NCI-H1436 (cell line): Measurements from ENCODE around the gene LNX2.
A peak's percentile ranks its signal among the peaks of the same experiment; 100 is the strongest.

Experiments
- DNase-seq: peaks from one replicate; lab custom pipeline; 2025; lab: John Stamatoyannopoulos, UW

The LNX2 gene

DNA sequence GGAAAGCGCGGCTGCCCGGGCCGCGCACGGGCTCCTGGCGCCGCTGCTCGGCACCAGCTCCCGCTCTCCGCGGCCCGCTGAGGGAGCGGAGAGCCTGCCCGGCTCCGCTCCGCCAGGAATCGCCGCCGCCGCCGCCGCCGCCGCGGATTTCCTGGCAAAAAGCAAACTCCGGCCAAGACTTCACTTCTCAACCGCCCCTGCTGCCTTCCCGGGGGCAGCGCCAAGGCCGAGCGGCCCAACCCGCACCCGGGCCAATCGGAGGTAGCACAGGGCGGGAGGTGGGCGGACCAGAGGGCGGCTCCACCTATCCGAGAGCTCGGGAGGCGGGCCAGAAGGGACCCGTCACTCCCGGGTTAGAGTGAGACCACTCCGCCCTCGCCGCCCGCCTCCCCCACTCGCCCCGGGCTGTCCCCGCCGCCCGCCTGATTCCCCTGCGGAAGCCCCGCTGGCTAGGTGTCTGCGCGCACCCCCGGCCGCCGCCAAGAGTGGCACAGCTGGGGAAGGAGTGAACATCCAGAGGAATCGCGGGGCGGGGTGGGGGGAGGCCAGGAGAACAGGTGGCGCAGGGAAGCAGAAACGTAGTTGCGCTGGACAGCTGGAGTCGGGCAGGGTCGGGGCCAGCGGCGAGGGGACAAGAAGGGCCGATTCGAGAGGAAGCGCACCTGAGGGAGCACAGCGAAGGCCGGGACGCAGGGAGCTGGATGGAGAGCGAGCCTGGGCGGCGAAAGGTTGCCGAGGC, at the start of gene LNX2:
Gene LNX2, minus strand, starts transcription at position 153 of the 739 bp plus-strand sequence. CDS start 38,826 bp downstream, outside the sequence.
- DNase-seq: peak; percentile 86

DNA sequence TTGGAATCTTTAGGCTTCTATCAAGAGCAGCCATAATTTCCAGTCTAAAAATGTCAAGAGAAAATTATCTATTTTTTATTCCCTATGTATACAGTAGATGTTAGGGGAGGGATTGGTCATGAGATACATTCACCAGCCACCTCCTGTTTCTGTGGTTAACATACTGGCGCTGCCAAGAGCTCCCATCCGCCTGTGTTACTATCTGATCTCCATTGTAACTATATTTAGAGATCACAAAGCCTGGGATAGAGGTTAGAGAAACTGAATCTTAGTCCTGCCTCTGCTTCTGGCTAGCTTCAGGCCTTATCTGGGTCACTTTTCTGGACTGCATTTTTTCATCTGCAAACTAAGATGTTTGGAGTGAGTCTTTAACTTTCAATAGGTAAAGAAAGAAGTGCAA, 47.6 kb upstream of the LNX2 start:
- no peak for DNase-seq

DNA sequence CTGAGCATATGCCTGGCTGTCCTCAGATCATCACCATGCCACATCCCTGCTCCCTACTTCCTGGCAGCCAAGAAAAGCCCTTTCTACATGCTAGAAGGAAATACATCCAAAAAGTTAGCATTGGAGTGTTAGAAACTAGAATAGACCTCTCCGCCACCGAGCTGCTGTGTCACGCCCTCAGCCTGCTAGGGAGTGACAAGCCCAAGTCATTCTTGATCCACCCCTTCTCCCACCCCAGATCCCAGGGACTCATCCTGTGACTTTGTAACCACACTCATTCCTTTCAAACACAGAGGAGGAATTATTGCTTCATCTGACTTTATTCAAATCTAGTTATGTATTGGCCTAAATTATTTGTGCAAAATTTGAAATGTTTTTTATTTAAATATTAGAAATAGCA, 46.6 kb upstream of the LNX2 start:
- no peak for DNase-seq

DNA sequence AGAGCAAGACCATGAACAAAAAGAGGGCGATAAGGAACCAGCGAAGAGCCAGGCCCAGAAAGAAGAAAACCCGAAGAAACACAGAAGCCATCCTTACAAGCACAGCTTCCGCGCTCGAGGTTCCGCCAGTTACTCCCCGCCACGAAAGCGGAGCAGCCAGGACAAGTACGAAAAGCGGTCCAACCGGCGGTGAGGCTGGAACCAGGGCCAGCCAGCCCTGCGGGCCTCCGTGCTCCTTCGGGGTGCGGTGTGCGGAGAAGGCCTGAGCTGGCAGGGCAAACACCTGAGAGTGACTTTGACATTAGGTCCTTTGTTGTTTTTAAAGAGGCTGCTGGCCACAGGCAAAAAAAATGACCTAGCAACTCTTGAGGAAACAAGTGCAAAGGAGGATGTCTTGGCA, 45.4 kb upstream of the LNX2 start:
- DNase-seq: no peak

DNA sequence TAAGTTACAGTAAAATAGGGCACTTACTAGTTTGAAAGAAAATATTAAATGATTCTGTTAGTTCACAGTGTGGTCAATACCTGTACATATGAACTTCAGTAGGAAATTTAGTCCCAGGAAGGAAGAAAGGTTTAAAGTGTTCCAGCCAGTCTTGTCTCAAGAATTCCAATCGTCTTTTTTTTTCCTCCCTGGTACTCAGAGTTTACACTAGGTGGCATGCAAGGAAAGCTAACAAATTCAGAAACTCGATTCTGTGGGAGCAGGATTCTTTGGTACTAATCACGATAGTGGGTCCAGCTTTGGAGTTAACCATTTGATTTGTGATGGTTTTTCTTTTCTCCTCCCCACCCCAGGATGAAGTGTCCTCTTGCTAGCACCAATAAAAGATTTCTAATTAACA, 45.0 kb upstream of the LNX2 start:
- DNase-seq: no peak

DNA sequence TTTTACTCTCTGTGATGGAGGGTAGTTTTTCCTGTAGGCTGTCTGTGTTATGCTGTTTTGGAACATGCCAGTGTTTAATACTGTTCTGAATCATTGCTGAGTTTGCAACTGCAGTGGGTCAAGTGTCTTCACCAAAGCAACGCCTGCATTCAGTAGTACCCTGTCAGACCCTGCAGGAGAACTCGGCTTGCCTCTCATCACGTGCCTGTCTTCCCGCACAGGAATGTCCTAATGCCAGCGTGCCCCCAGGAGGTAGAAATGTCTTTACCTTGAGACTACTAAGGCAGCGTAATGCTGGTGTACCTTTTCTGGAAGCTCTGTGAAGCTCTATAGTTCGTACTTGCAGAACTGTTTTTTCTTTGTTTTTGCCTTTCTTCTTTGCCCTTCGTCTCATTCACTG, 43.6 kb upstream of the LNX2 start:
- DNase-seq: no peak

DNA sequence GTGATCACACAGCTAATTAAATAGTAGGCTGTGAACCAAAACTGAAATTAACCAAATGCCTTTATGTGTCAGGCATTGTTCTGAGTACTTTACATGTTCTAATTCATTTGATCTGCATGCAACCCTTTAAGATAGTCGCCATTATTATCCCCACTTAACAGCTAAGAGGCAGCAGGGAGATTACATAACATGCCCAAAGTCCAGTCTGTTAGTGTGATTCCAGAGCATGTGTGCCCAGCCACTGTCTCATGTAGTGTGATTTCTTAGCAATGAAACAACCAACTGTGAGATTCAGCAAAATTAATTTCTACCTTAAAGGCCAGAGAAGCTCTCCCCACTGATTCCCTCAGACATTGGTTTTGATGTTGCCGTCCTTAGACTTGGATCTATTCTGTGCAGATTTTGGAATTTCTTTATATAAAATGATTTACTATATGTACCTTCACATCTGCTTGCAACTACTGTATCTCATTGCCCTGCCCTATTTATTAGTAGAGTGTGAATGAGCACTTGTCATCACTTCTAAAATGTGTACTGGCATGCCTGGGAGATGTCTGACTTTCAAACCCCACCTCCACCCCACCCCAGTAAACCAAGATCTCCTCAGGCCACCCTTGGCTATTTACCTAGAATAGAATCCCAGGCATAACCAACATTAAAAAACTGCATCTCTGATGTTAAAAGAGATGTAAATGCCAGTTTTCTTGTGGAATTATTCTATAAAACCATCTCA, 42.6 kb upstream of the LNX2 start:
- no peak for DNase-seq

DNA sequence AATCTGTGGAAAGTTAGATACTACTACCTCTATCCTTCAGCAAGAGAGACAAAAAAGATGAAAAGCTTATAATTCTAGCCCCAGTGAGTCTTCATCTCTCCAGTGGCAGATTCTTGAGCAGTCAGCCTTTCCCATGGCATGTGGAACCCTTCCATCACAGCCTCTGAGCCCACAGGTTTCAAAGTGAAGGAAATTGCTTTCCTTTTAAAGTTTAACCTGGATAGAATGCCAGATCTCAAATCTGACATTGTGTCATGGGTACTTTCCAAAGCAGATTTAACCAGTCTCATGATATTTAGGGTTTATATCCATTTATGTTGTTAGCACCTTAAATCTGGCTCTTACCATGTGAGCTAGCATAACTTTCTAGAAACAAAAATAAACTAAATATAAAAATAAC, 40.7 kb upstream of the LNX2 start:
- DNase-seq: no peak

DNA sequence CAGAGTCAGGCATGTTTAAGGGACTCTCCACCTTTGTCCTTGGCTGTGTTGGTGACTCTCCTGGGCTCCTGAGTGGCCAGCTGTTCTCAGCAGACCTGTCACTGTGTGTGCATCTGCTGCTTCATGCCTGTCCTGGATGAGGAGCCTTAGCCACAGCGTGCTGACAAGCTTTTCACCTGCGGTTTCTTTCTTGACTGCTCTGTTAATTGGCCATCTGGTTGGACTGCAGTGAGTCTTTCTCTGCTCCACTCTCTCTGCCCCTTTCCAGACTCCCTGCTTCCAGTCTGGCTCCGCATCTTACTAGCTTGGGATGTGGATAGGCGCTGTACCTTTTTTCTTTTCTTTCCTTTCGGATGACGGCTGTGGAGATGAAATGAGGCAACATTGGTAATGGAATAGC, 40.2 kb upstream of the LNX2 start:
- no peak for DNase-seq

DNA sequence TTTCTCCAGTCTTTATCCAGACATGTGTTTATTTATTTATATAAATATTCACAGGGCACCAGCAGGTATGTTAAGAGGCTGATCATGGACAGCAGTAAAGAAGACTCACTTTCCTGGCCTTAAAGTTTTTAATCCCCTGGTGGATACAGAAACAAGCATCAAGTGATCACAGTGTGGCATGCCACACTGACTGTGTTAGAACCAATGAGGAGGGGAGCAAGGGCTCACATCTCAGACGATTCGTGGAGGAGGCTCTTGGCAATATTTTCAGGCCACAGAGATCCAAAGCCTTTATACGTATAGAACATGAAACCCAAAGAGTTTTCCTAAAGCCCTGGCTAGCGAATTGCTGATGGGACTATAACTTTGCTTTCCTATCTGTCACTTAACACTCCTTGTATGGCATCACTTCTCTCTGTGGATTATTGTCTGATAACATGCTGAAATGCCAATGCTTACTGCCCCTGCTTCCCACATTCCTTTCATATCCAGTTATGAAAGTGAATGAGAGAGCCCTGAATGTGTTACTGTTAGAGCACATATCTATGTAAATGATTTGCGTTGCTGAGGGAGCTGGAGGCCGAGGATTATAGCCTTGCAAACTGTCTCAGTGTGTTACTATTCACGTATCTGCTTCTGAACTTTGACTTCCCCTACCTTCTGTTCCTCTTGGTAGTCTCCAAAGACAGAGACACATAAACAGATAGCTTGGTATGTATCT, 39.0 kb upstream of the LNX2 start:
- DNase-seq: no peak

DNA sequence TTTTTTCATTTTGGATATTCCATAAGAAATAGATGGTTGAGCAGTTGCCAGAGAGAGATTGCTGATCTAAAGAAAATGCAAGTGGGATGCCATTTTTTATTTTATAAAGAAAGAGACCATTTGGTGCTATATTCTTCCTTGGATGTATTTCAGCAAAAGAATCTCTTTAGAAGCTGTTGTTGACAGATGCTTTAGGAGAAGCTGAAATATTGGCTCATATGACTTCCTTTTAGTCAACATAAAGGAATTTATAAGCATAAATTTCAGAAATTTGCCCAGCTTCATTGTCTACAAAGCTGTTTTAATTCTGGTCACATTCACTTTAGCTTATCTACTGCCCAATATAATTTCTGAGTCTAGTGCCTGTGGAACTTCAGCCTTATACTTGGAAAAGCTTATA, 38.2 kb upstream of the LNX2 start:
- no peak for DNase-seq

DNA sequence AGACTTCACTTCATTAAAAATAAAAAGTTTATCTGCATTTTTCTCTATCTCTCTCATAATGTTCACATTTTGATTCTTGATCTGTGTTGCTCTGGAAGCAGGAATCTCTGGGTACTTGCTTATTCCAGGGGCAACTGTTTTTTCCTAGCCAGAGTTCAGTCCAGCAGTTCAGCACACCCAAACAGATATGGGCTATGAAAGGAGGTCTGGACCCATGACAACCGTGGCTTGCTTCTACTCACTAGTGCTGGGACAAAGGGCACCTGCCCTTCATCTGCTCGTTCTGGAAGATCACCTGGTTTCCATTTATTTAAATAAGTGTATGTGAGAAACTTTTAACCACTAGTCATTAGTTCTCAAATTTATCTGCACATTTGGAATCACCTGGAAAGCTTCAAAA, 37.4 kb upstream of the LNX2 start:
- no peak for DNase-seq

DNA sequence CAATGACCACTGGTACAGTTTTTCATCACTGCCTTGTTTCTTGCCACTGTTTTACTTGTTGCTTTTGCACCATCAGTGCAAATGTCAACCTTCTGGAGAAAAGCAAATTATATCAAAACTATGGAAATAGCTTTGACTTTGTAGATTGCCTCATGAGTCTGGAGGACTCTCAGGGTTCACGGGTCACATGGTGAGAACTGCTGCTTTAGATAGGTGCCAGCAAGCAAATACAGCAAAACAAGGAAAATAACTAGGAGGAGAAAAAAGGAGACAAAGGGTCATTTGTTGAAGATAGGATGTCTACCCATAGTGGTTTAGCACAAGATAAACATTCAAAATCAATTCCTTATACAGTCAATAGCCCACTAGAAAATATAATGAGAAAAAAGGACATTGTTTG, 34.5 kb upstream of the LNX2 start:
- no peak for DNase-seq

DNA sequence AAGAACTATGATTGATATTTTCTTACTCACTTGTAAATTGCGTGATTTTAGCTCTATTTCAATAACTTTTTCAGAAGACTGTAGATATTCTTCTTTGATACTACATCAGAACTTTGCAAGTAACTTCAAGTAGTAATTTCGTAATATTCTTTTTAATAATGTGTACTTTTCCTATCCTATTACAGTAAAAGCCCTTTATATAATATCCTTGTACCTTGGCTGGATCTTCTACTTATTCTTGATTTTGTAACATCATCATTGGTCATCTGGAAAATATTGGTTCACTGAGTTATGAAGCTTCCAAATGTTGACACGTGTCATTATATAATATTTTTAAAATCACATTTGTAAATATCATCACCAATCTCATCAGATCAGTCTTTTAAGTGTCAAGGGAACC, 33.7 kb upstream of the LNX2 start:
- DNase-seq: no peak

DNA sequence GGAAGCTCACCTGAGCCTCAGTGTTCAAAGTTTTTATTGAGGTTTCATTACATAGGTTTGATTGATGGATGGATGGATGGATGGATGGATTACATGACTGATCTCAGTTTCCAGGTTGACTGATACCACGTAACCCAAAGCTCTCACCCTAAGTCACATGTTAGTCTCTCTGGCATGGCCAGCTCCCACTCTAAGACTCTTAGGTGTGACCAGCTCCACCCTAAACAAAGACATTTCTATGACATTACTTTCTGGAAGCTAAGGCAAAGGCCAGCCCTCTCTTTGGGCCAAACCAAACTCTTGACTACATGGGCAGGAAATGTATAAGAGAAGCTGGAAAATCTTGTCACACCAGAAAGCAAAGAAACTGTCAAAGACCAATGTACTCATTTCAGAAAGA, 30.0 kb upstream of the LNX2 start:
- no peak for DNase-seq

DNA sequence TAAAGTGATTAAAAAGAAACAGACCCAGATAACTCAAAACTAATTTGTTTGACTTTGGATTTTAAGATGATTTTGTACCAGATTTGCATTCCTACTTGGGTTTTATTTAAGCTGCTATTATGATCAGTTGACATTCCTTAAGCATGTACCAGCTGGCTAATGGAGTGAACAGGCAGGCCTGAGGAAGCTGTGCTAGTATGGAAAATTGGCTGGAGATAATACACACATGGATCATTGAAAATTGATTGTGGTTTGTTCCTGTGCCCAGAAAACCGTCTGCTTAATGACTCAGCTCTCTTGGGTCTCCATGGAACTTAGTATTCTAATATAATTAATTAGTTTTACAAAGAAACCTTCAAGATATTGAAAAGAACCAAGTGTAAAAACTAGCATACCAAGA, 24.0 kb upstream of the LNX2 start:
- no peak for DNase-seq

DNA sequence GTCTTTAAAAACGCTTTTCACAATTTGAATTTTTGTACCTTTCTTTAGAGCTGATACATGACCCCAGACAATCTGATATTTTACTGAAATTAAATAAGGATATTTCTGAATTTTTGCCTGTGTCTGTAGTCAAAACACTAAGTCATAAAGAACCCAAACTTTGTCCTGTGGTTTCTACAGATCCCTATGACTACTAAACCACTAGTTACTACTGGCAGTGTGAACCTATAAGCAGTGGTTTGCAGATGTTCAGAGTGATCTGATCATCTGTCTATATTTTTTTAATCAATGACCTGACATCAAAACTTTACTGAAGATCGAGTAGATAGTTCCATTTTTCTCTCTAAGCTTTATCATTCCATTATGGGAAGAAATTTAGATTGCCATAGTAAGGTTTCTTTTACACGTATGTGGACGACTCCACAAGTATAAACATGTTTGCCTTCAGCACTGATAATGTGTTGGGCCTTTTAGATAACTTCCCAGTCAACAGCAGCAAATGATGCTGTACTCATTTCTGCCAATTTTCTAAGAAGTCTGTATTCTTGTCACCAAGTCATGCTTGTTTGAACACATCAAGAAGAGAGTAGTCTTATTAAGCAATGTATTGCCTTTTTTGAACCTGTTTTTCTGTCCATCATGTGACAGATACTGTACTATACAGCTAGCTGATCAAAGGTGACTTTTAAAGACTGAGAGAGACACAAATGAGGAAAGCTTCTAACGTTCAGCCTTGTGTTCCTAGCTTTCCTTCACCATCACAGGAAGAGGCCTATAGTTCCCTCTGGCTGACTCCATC, 23.2 kb upstream of the LNX2 start:
- no peak for DNase-seq

DNA sequence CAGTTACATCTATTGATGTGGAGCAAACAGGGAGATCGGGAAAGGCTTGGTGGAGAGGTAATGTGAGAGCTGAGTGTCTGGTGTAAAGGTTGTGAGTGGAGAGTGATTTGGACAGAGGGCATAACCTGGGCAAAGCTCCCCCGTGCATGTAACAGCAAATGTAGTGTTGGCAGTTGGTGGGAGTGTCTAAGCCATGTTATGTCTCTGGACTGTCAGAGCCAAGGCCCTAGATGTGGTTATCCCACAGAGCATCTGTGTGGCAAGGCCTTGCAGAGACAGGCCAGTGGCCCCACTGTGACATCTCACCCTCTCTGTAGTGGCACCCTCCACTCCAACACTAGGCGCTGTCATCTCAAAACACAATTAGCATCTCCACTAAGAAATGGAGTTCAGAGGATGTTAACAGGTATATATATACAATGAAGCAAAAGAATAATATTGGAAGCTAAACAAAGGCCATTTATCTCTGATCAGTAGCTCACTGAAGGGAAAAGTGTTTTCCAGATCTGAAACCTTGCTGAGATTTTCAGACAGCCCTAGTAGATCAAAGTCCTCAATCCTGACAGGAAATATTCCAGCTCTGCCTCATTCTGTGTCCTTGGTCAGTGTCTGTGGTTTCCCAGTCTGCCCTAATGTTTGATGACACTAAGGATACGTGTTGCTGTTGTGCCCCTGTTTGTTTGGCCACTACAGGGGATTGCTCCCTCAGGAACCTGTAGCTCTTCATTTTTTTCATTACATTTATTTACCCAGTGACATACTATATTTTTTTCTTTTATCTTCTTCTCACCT, 21.6 kb upstream of the LNX2 start:
- DNase-seq: no peak

DNA sequence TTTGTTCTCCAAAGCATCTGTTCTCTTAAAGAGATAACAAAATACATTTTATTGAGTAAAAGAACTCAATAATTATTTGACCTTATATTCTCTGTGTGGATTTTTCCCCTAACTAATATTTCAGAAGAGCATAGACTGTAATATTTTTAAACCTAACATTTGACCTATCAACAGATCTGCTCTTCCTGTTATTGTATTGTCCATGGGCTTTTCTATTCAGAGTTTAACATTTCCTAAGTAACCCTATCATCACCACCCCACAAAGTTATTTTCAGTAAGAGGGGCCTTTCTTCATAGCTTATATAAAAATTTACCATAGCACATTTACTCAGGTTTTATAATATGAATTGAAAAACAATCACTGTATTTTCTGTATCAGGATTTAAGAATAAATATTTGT, 18.9 kb upstream of the LNX2 start:
- DNase-seq: no peak

DNA sequence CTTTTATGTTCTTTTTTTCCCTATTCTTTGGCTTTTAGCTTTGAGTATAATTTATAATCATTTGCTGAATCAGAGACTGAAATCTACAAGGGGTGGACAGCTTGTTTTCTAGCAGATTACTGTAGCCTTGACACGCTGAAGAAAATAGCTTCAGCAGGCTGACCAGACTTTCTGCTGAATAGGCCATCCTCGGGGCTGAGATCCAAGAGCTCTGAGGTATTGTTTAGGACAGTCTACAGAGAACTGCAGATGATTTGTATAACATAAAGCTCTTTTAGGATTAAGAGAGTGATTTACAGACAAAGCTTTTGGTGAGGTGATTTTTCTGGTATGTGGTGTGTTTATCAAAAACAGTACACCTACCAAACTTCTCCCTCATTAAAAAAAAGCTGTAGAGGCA, 18.2 kb upstream of the LNX2 start:
- no peak for DNase-seq

DNA sequence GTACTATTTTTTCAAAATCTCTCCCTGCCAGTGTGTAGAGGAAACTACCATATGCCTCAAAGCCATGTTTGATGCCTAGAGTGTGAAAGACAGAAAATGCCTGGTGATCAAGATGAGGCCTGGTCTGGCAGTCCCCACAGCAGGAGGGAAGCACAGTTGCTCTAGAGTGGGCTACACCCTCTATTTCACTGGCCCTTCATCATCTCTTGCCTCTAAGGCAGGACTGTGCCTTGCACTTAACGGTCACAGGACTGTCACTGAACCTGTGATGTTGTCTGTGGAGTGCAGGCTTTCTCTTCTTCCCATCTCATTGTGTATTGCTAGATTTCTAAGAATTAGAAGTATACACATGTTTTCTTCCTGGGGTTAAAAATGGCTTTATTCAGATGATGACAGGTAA, 17.7 kb upstream of the LNX2 start:
- no peak for DNase-seq

DNA sequence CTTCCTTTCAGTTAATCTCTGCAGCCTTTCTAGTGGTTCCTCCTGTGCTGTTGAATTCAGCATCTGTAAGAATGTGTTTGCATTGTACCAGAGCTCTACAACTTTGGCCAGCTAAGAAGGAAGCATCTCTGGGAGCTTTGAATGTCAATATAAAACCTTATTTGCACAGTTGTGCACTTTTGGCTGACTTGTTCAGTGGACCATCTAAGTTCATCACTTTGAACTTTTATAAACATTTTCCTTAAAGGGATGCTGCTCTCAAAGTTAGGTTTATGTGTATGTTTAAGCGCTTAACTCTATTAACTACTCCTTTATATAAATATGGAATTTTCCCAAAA, 16.9 kb upstream of the LNX2 start:
- DNase-seq: no peak
